CD8-positive, alpha-beta memory T cell (primary cell): ENCODE measurements around the gene RAB10. TPM values are rescaled to one million over a fixed set of nuclear protein-coding genes. Genes with fewer than 3 reads are reported as not detected.

Experiments used
- CTCF ChIA-PET: fragments of 350-600 bp; sonication (Branson Sonifier 250); formaldehyde crosslinking; loops from one replicate; lab custom pipeline; 2021; ENCODE audit warnings: antibody characterized with exemption; lab: Charles Lee
- POLR2A ChIA-PET: fragments of 350-600 bp; sonication (Branson Sonifier 250); formaldehyde crosslinking; loops from one replicate; lab custom pipeline; 2021; ENCODE audit warnings: antibody characterized with exemption; lab: Charles Lee
- DNase-seq, 5 donors: peaks; one replicate each; pipeline versions ENCODE4 v3.0.0 to v3.0.0-alpha.2; 2020 to 2022; ENCODE audit warnings: mixed read lengths in 1 of 5
- H3K27ac ChIP-seq: one replicate; pipeline ENCODE4 v1.7.0; 2013; ENCODE audit warnings: low read depth, mild to moderate bottlenecking, low read length, moderate library complexity
- H3K27me3 ChIP-seq: 2 replicates; pipeline ENCODE4 v1.7.0; 2013; ENCODE audit warnings: low read length, mild to moderate bottlenecking; ENCODE audit not compliant: insufficient read depth, poor library complexity, severe bottlenecking
- H3K36me3 ChIP-seq: 2 replicates; pipeline ENCODE4 v1.7.0; 2013; ENCODE audit warnings: mild to moderate bottlenecking, low read length, moderate library complexity; ENCODE audit not compliant: insufficient read depth
- H3K4me1 ChIP-seq: 2 replicates; pipeline ENCODE4 v1.7.0; 2013; ENCODE audit warnings: mild to moderate bottlenecking, low read length, moderate library complexity; ENCODE audit not compliant: insufficient read depth
- H3K4me3 ChIP-seq: 2 replicates; pipeline ENCODE4 v1.7.0; 2013; ENCODE audit warnings: mild to moderate bottlenecking, low read length
- H3K9me3 ChIP-seq: 2 replicates; pipeline ENCODE4 v1.7.0; 2013; ENCODE audit warnings: mild to moderate bottlenecking, low read length
- H3K27ac Mint-ChIP-seq, 8 donors: one replicate each; pipeline ENCODE4 v1.8.0; 2020 to 2021; ENCODE audit warnings: mixed read lengths in 8 of 8, mild to moderate bottlenecking in 6 of 8, inconsistent platforms in 3 of 8, moderate library complexity in 3 of 8
- H3K27me3 Mint-ChIP-seq, 2 donors: one replicate each; pipeline ENCODE4 v1.8.0; 2020 to 2021; ENCODE audit warnings: mixed read lengths in 2 of 2, mild to moderate bottlenecking in 1 of 2, moderate library complexity in 1 of 2
- H3K36me3 Mint-ChIP-seq, 3 donors: one replicate each; pipeline ENCODE4 v1.8.0; 2020 to 2021; ENCODE audit warnings: mixed read lengths in 3 of 3, inconsistent platforms in 1 of 3, mild to moderate bottlenecking in 1 of 3
- H3K4me1 Mint-ChIP-seq, 3 donors: one replicate each; pipeline ENCODE4 v1.8.0; 2020 to 2021; ENCODE audit warnings: mixed read lengths in 3 of 3, inconsistent platforms in 1 of 3, mild to moderate bottlenecking in 1 of 3
- H3K4me3 Mint-ChIP-seq, 7 donors: one replicate each; pipeline ENCODE4 v1.8.0; 2020 to 2021; ENCODE audit warnings: mixed read lengths in 7 of 7, mild to moderate bottlenecking in 6 of 7, moderate library complexity in 4 of 7, inconsistent platforms in 2 of 7
- H3K9me3 Mint-ChIP-seq, 5 donors: one replicate each; pipeline ENCODE4 v1.8.0; 2020 to 2022; ENCODE audit warnings: mixed read lengths in 5 of 5, mild to moderate bottlenecking in 3 of 5, moderate library complexity in 2 of 5, inconsistent platforms in 1 of 5
- polyA plus RNA-seq: library from polyadenylated mRNA; unstranded; fragments of 300-500 nt; fragmentation: Illumina TruSeq; gene quantifications from one replicate; pipeline ENCODE4 v1.2.3, GENCODE V29; 2021
- total RNA-seq, 2 experiments: library from RNA; stranded (reverse); gene quantifications; one replicate each; pipeline ENCODE4 v1.2.3, GENCODE V29; 2021

The RAB10 gene
- total and polyA plus RNA-seq, 3 experiments from 2014 or later, result 93.3 to 167 (median 155) TPM

DNA sequence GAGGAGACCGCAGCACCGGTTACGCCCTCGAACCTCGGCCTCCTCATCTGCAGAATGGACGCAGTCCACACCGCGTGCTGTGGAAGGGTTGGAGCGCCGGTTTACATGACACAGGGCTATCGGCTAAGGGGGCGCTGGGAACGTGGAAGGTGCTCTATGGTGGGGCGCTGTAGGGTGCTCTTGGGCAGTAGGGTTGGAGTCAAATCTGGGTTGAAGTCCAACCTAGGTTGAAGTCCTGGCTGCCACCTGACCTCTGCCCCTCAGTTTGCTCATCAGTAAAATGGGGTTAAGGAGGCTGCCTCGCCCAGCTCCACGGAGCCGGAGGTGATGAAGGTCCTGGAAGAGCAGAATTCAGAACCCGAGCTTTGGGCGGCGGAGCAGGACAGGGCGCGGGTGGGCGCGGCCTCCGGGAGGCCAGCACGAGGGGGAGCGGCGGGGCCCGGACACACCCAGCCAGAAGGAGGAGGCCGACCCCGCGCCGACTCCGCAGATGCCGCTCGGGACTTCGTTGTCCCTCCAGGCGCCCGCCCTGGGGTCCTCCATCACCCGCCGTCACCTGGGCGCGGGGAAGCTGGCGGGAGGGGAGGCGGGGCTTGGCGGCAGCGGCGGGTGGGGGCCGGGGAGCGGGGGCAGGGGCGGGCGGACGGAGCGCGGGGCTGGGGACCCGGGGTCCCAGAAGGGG lies 138.4 kb downstream of the RAB10 start:
- no peaks in the 10 kb centered on the region for H3K36me3 Mint-ChIP-seq
- peaks cover 12% of the 10 kb centered on the region for H3K27me3 ChIP-seq
- H3K4me1 Mint-ChIP-seq, result peaks cover 15 to 16% (median 15%) of the 10 kb centered on the region in 3 donors
- H3K9me3 Mint-ChIP-seq, result no peaks in the 10 kb centered on the region
- H3K36me3 ChIP-seq, result no peaks in the 10 kb centered on the region
- H3K27ac ChIP-seq, result no peak overlapping the region
- no peak overlapping the region for H3K4me3 ChIP-seq
- H3K27me3 Mint-ChIP-seq, result peaks cover 19 to 39% of the 10 kb centered on the region in 2 donors
- CTCF ChIA-PET, result interaction anchor here (1.0 to 3.4 kb wide), 3 partner anchors 10 to 181 kb away, joined by 3 to 11 read pairs (median 3); no protein-coding TSS in a partner anchor
- no peaks in the 10 kb centered on the region for H3K9me3 ChIP-seq
- H3K4me1 ChIP-seq, result no peaks in the 10 kb centered on the region
- no peak for DNase-seq
- H3K27ac Mint-ChIP-seq, result no peak overlapping the region
- peak overlapping the region; percentile 62 to 90 (median 79) for H3K4me3 Mint-ChIP-seq
- POLR2A ChIA-PET, result interaction anchor here (0.5 to 1.4 kb wide), 2 partner anchors 12 to 466 kb away, joined by 5 to 6 read pairs; no protein-coding TSS in a partner anchor

- Histone ChIP-seq H3K27me3 (peaks cover 12% of the 10 kb centered on the region), H3K9me3 (no peaks in the 10 kb centered on the region), H3K36me3 (no peaks in the 10 kb centered on the region), H3K4me1 (no peaks in the 10 kb centered on the region), H3K27ac (no peak within 1 kb of the TSS), H3K4me3 (no peak within 1 kb of the TSS)
- Mint-ChIP-seq H3K27me3 (peaks cover 19 to 41% of the 10 kb centered on the region in 2 donors), H3K4me1 (peaks cover 15 to 16% (median 15%) of the 10 kb centered on the region in 3 donors), H3K9me3 (no peaks in the 10 kb centered on the region), H3K4me3 (peak within 1 kb of the TSS; percentile 62 to 90 (median 79)), H3K36me3 (no peaks in the 10 kb centered on the region), H3K27ac (peak within 1 kb of the TSS in 1 of 8 donors; percentile 59)
- DNase-seq, result no peak
- ChIA-PET POLR2A (interaction anchor here (0.5 to 1.4 kb wide), 2 partner anchors 11 to 467 kb away, joined by 5 to 6 read pairs; no protein-coding TSS in a partner anchor), CTCF (interaction anchor here (1.1 to 3.4 kb wide), 2 partner anchors 11 to 181 kb away, joined by 3 to 11 read pairs; no protein-coding TSS in a partner anchor)
These were observed 139.2 kb downstream of the RAB10 start, which contains the start of gene GAREM2 for GRCh38 chr2:26172871-26173775. GAREM2 (plus strand) TSS chr2:26173088; CDS start chr2:26173221, 133 bp downstream.

- CTCF ChIA-PET, result interaction anchor here (1.1 to 3.4 kb wide), 2 partner anchors 10 to 182 kb away, joined by 3 to 11 read pairs; no protein-coding TSS in a partner anchor
These were observed 140.0 kb downstream of the RAB10 start for GRCh38 chr2:26173776-26174482.

DNA sequence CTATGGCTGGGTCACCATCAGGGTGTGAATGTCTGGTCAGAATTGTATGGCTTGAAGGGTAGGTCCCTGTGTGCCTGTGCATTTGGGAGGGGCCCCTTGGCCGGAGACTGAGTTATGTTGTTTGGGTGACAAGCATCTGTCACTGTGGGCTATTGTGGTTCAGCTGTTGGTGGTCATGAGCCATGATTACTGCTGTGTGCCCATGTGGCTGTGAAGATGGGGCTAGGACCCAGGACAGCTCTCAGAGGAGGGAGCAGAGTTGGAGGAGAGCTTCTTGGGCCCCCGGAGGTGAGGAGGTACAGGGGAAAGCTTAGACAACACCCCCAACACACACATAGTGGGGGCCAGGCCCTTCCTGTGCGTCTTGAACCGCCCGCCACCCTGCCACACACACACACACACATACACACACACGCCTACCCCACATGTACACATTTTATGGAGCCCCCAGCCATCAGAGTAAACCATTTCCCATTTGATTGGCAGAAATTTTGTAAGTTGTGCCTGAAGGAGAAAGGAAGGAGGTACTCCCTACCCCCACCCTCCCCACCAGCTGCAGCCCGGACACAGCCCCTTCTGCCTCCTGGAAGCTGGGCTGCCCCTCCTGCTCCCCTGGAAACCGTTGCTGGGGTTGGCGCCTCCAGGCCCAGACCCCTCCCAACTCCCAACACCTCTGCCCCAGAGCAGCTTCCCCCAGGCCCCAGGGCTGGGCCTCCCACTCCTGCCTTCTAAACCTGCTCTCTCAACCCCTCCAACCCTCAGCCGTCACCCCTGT lies 141.0 kb downstream of the RAB10 start:
- no peak overlapping the region for H3K27ac ChIP-seq
- peaks cover 12% of the 10 kb centered on the region for H3K27me3 ChIP-seq
- Mint-ChIP-seq H3K27ac (peak overlapping the region in 1 of 8 donors; percentile 43), H3K9me3 (no peaks in the 10 kb centered on the region), H3K4me3 (peak overlapping the region; percentile 47 to 89 (median 71)), H3K36me3 (no peaks in the 10 kb centered on the region), H3K4me1 (peaks cover 19 to 21% (median 20%) of the 10 kb centered on the region in 3 donors), H3K27me3 (peaks cover 18 to 42% of the 10 kb centered on the region in 2 donors)
- H3K4me3 ChIP-seq, result no peak overlapping the region
- no peaks in the 10 kb centered on the region for H3K9me3 ChIP-seq
- POLR2A ChIA-PET, result interaction anchor here (1.0 kb wide), 1 partner anchor 9 kb away, joined by 3 read pairs; no protein-coding TSS in a partner anchor
- DNase-seq, result no peak
- CTCF ChIA-PET, result interaction anchor here (1.2 to 2.6 kb wide), 2 partner anchors 10 to 13 kb away, joined by 3 to 17 read pairs; no protein-coding TSS in a partner anchor
- peaks cover 5% of the 10 kb centered on the region for H3K4me1 ChIP-seq
- no peaks in the 10 kb centered on the region for H3K36me3 ChIP-seq

More at GRCh38 chr2:26173776-26174482, 140.0 kb downstream of the RAB10 start:
- H3K9me3 ChIP-seq, result no peaks in the 10 kb centered on the region
- DNase-seq, result no peak
- POLR2A ChIA-PET, result interaction anchor here (1.4 kb wide), 1 partner anchor 10 kb away, joined by 6 read pairs; no protein-coding TSS in a partner anchor
- H3K27ac ChIP-seq, result no peak overlapping the region
- no peak overlapping the region for H3K4me3 ChIP-seq
- Mint-ChIP-seq H3K27me3 (peaks cover 19 to 41% of the 10 kb centered on the region in 2 donors), H3K4me3 (peak overlapping the region; percentile 47 to 89 (median 71)), H3K36me3 (no peaks in the 10 kb centered on the region), H3K4me1 (peaks cover 15 to 16% (median 16%) of the 10 kb centered on the region in 3 donors), H3K27ac (peak overlapping the region in 1 of 8 donors; percentile 43), H3K9me3 (no peaks in the 10 kb centered on the region)
- H3K36me3 ChIP-seq, result no peaks in the 10 kb centered on the region
- H3K27me3 ChIP-seq, result peaks cover 12% of the 10 kb centered on the region
- no peaks in the 10 kb centered on the region for H3K4me1 ChIP-seq

GRCh38 chr2:26175466-26176278 lies 141.8 kb downstream of the RAB10 start:
- H3K4me3 Mint-ChIP-seq, result no peak overlapping the region
- H3K4me3 ChIP-seq, result no peak overlapping the region
- peaks cover 23 to 25% (median 24%) of the 10 kb centered on the region in 3 donors for H3K4me1 Mint-ChIP-seq
- H3K9me3 ChIP-seq, result no peaks in the 10 kb centered on the region
- ChIA-PET CTCF (interaction anchor here (0.7 to 2.6 kb wide), 3 partner anchors 9 to 13 kb away, joined by 3 to 17 read pairs (median 3); no protein-coding TSS in a partner anchor), POLR2A (interaction anchor here (1.0 to 1.2 kb wide), 2 partner anchors 9 kb away, joined by 3 to 4 read pairs; no protein-coding TSS in a partner anchor)
- H3K36me3 Mint-ChIP-seq, result no peaks in the 10 kb centered on the region
- DNase-seq, result no peak
- no peak overlapping the region for H3K27ac ChIP-seq
- no peaks in the 10 kb centered on the region for H3K9me3 Mint-ChIP-seq
- peaks cover 23 to 47% of the 10 kb centered on the region in 2 donors for H3K27me3 Mint-ChIP-seq
- no peaks in the 10 kb centered on the region for H3K36me3 ChIP-seq
- peaks cover 5% of the 10 kb centered on the region for H3K4me1 ChIP-seq
- H3K27ac Mint-ChIP-seq, result no peak overlapping the region
- H3K27me3 ChIP-seq, result peaks cover 12% of the 10 kb centered on the region

- peaks cover 5% of the 10 kb centered on the region for H3K4me1 ChIP-seq
- Mint-ChIP-seq H3K27ac (no peak overlapping the region), H3K36me3 (peaks cover 0 to 2% (median 0%) of the 10 kb centered on the region in 3 donors), H3K4me1 (peaks cover 23 to 25% (median 24%) of the 10 kb centered on the region in 3 donors), H3K4me3 (no peak overlapping the region), H3K9me3 (no peaks in the 10 kb centered on the region), H3K27me3 (peaks cover 23 to 47% of the 10 kb centered on the region in 2 donors)
- peaks cover 12% of the 10 kb centered on the region for H3K27me3 ChIP-seq
- H3K27ac ChIP-seq, result no peak overlapping the region
- ChIA-PET POLR2A (interaction anchor here (1.2 kb wide), 1 partner anchor 9 kb away, joined by 4 read pairs; no protein-coding TSS in a partner anchor), CTCF (interaction anchor here (0.7 to 2.6 kb wide), 2 partner anchors 8 to 10 kb away, joined by 3 to 17 read pairs; no protein-coding TSS in a partner anchor)
- no peak for DNase-seq
- H3K4me3 ChIP-seq, result no peak overlapping the region
- no peaks in the 10 kb centered on the region for H3K9me3 ChIP-seq
- H3K36me3 ChIP-seq, result no peaks in the 10 kb centered on the region
These were observed 142.4 kb downstream of the RAB10 start for GRCh38 chr2:26176279-26176615.
